HCT116 (cell line): ENCODE results near the gene TRIOBP. TPM values are rescaled to one million over a fixed set of nuclear protein-coding genes. Genes with fewer than 3 reads are reported as not detected.
"Not testable (repeated sequence)": the region's sequence is repeated elsewhere in the genome, so short reads cannot be mapped to it uniquely, and the experiment has no call there.

Source experiments
- ATAC-seq: fragments of 200-7000 bp; cut with Tn5 transposase; 2 replicates; pipeline ENCODE4 v1.9.1; 2020; ENCODE audit warnings: mild to moderate bottlenecking, moderate library complexity
- BruUV-seq: library from RNA; stranded (reverse); fragments of 400-500 nt; replicated peaks from 2 replicates; lab custom pipeline; 2021; lab: Mats Ljungman, UMichigan
- CTCF ChIA-PET: fragments of 300-600 bp; sonication (Branson Sonifier 250); formaldehyde crosslinking; loops from one replicate; lab custom pipeline; 2021; ENCODE audit warnings: antibody characterized with exemption; lab: Charles Lee
- POLR2A ChIA-PET: fragments of 300-600, 350-600 bp; sonication (Branson Sonifier 250); formaldehyde crosslinking; loops from one replicate; lab custom pipeline; 2021; ENCODE audit warnings: antibody characterized with exemption; lab: Charles Lee
- RAD21 ChIA-PET, 2 experiments: fragments of 300-600 bp; sonication (Branson Sonifier 250); formaldehyde crosslinking; loops; one replicate each; lab custom pipeline; 2023; ENCODE audit warnings: low total read pairs in 2 of 2; ENCODE audit not compliant: uncharacterized antibody in 2 of 2, unreplicated experiment in 2 of 2, low non-redundant PET in 1 of 2; lab: Charles Lee
- DNase-seq: peaks from one replicate; pipeline ENCODE4 v3.0.0-alpha.2; 2010; ENCODE audit warnings: low read depth, low spot score
- H2AFZ ChIP-seq: fragments of 200-600 bp; shearing (Covaris generic), sonication (generic); 2 replicates; pipeline ENCODE4 v1.6.1; 2017; ENCODE audit warnings: low read depth, mixed run types, mixed read lengths, antibody characterized with exemption, low read length; ENCODE audit not compliant: poor library complexity, severe bottlenecking
- H3K27ac ChIP-seq: 2 replicates; pipeline ENCODE4 v1.5.1; 2012; ENCODE audit warnings: low read depth, low read length
- H3K27me3 ChIP-seq: fragments of 200-600 bp; sonication (generic); 2 replicates; pipeline ENCODE4 v1.6.1; 2016; ENCODE audit warnings: mixed run types, low read length, mixed read lengths; ENCODE audit not compliant: insufficient read depth
- H3K36me3 ChIP-seq, 2 experiments: fragments of 200-500 bp in 1 of 2; fragments of 200-600 bp in 1 of 2; sonication (Bioruptor generic) in 1 of 2; sonication (generic) in 1 of 2; 2 replicates each; pipeline versions ENCODE4 v1.5.1 to v1.6.1; 2014 to 2016; ENCODE audit warnings: low read length in 2 of 2, inconsistent platforms in 1 of 2, mixed read lengths in 1 of 2, mixed run types in 1 of 2; ENCODE audit not compliant: insufficient read depth in 2 of 2, control insufficient read depth in 1 of 2
- H3K4me1 ChIP-seq, 2 experiments: fragments of 200-600 bp in 1 of 2; sonication (generic) in 1 of 2; 2 replicates each; pipeline versions ENCODE4 v1.5.1 to v1.6.1; 2012 to 2017; ENCODE audit warnings: low read length in 2 of 2, inconsistent platforms in 1 of 2, mild to moderate bottlenecking in 1 of 2, mixed read lengths in 1 of 2, mixed run types in 1 of 2, moderate library complexity in 1 of 2; ENCODE audit not compliant: insufficient read depth in 2 of 2, control insufficient read depth in 1 of 2
- H3K4me2 ChIP-seq: fragments of 200-600 bp; sonication (generic); 2 replicates; pipeline ENCODE4 v1.6.1; 2017; ENCODE audit warnings: mixed run types, low read length, mixed read lengths
- H3K4me3 ChIP-seq, 2 experiments: fragments of 200-600 bp in 1 of 2; sonication (generic) in 1 of 2; replicated peaks in 1 of 2; 2 replicates each; pipeline ENCODE4 v1.5.1; 2011 to 2016; ENCODE audit warnings: low read length in 2 of 2, control low read depth in 1 of 2, low read depth in 1 of 2, mild to moderate bottlenecking in 1 of 2, mixed read lengths in 1 of 2, mixed run types in 1 of 2
- H3K79me2 ChIP-seq: fragments of 200-600 bp; sonication (generic); 2 replicates; pipeline ENCODE4 v1.6.1; 2017; ENCODE audit warnings: mild to moderate bottlenecking, mixed run types, low read length, moderate library complexity, mixed read lengths; ENCODE audit not compliant: insufficient read depth
- H3K9ac ChIP-seq: fragments of 200-600 bp; sonication (generic); 2 replicates; pipeline ENCODE4 v1.6.1; 2016; ENCODE audit warnings: low read length, mixed read lengths
- H3K9me2 ChIP-seq: fragments of 200-600 bp; sonication (generic), shearing (Covaris generic); 2 replicates; pipeline ENCODE4 v1.6.1; 2017; ENCODE audit warnings: mixed run types, mild to moderate bottlenecking, moderate library complexity; ENCODE audit not compliant: insufficient read depth
- H3K9me3 ChIP-seq, 2 experiments: fragments of 200-500 bp in 1 of 2; fragments of 200-600 bp in 1 of 2; sonication (Bioruptor generic) in 1 of 2; sonication (generic) in 1 of 2; 2 replicates each; pipeline ENCODE4 v1.6.1; 2014 to 2017; ENCODE audit warnings: low read length in 2 of 2, mixed read lengths in 2 of 2, inconsistent platforms in 1 of 2, low read depth in 1 of 2, mild to moderate bottlenecking in 1 of 2, mixed run types in 1 of 2, moderate library complexity in 1 of 2; ENCODE audit not compliant: control insufficient read depth in 1 of 2, insufficient read depth in 1 of 2
- H4K20me1 ChIP-seq: fragments of 200-600 bp; sonication (generic), shearing (Covaris generic); 2 replicates; pipeline ENCODE4 v1.6.1; 2017; ENCODE audit warnings: mixed run types, mild to moderate bottlenecking, moderate library complexity; ENCODE audit not compliant: insufficient read depth
- CBX3 ChIP-seq: IDR thresholded peaks from 2 replicates; pipeline ENCODE4 v1.6.1; 2012; ENCODE audit warnings: low read depth
- CEBPB ChIP-seq: IDR thresholded peaks from 2 replicates; pipeline ENCODE4 v1.6.1; 2012; ENCODE audit warnings: low read depth
- CTCF ChIP-seq, 3 experiments: fragments of 200-600 bp in 1 of 3; sonication (generic) in 1 of 3; IDR thresholded peaks in 2 of 3; conservative IDR thresholded peaks in 1 of 3; 2 replicates each; pipeline ENCODE4 v1.5.1; 2012 to 2017; ENCODE audit warnings: low read depth in 2 of 3, low read length in 2 of 3, antibody characterized with exemption in 1 of 3, borderline replicate concordance in 1 of 3, control low read depth in 1 of 3, mild to moderate bottlenecking in 1 of 3, mixed read lengths in 1 of 3, mixed run types in 1 of 3, moderate library complexity in 1 of 3; ENCODE audit not compliant: insufficient read depth in 1 of 3
- JUND ChIP-seq: IDR thresholded peaks from 2 replicates; pipeline ENCODE4 v1.6.1; 2012
- POLR2A ChIP-seq: IDR thresholded peaks from 2 replicates; pipeline ENCODE4 v1.7.0; 2011; ENCODE audit warnings: borderline replicate concordance; ENCODE audit not compliant: insufficient read depth, insufficient read length; ENCODE audit errors: extremely low read depth
- RAD21 ChIP-seq: IDR thresholded peaks from 2 replicates; pipeline ENCODE4 v1.6.1; 2012; ENCODE audit warnings: low read depth, mild to moderate bottlenecking
- SIN3A ChIP-seq: IDR thresholded peaks from 2 replicates; pipeline ENCODE4 v1.6.1; 2012; ENCODE audit warnings: low read depth
- SP1 ChIP-seq: IDR thresholded peaks from 2 replicates; pipeline ENCODE4 v1.6.1; 2012; ENCODE audit warnings: low read depth
- SRF ChIP-seq: IDR thresholded peaks from 2 replicates; pipeline ENCODE4 v1.6.1; 2012; ENCODE audit warnings: low read depth
- ZNF274 ChIP-seq: fragments of 200-500 bp; sonication (Bioruptor generic); IDR thresholded peaks from 2 replicates; pipeline ENCODE4 v1.6.1; 2014; ENCODE audit warnings: mild to moderate bottlenecking, low read depth, low read length, inconsistent platforms
- intact Hi-C: fragments of 100-400 bp; cut with micrococcal nuclease; formaldehyde crosslinking; loops from 2 replicates; pipeline ENCODE4 v1.10.0; 2022
- total RNA-seq: library from RNA; stranded (reverse); gene quantifications from one replicate; pipeline ENCODE4 v1.2.1, GENCODE V29; 2021; ENCODE audit not compliant: unreplicated experiment

TRIOBP gene
- total RNA-seq, 1 experiment from 2014 or later, result 244 TPM

- RAD21 ChIA-PET, H3K27ac ChIP-seq, H3K9me2 ChIP-seq, H3K9me3 ChIP-seq, H4K20me1 ChIP-seq, intact Hi-C loops, H3K9ac ChIP-seq, H3K4me2 ChIP-seq, H3K27me3 ChIP-seq, BruUV-seq, H2AFZ ChIP-seq, H3K79me2 ChIP-seq, DNase-seq, ATAC-seq, H3K4me3 ChIP-seq, H3K36me3 ChIP-seq, POLR2A ChIA-PET: not testable (repeated sequence)
- CTCF ChIA-PET, result interaction anchor here (2.1 kb wide), 1 partner anchor 15 kb away, joined by 5 read pairs; no protein-coding TSS in a partner anchor
- peaks cover 11 to 21% of the 10 kb centered on the region in 2 experiments; a peak in 3 of 4 replicates for H3K4me1 ChIP-seq
Measured at GRCh38 chr22:37797259-37797658, 100.4 kb downstream of the TRIOBP start.

GRCh38 chr22:37797874-37798500 is 101.1 kb downstream of the TRIOBP start:
- Histone ChIP-seq H3K4me1 (peaks cover 8 to 22% of the 10 kb centered on the region in 2 experiments; a peak in 3 of 4 replicates), H3K27me3 (no peaks in the 10 kb centered on the region), H2AFZ (no peak overlapping the region)
- CTCF ChIA-PET, result no interaction called here
- POLR2A ChIA-PET, result no interaction called here
- RAD21 ChIA-PET, result no interaction called here
- TF ChIP-seq RAD21, result no peak
- TF ChIP-seq POLR2A, result no peak
- no peak for TF ChIP-seq JUND
- TF ChIP-seq ZNF274, result no peak
- TF ChIP-seq SP1, result no peak
- no peak for TF ChIP-seq SRF
- TF ChIP-seq CTCF (IDR thresholded peaks at IDR 0.05 in 2 of 3, conservative IDR thresholded peaks at IDR 0.05 in 1 of 3; ENCODE audit: borderline replicate concordance in 1 of 3, insufficient read depth in 1 of 3, low read depth in 2 of 3, low read length in 2 of 3), result no peak
- TF ChIP-seq CEBPB, result no peak
- TF ChIP-seq CBX3, result no peak
- TF ChIP-seq SIN3A, result no peak
- TF ChIP-seq, all 23 proteins: peak for 0
- no peaks in the 10 kb centered on the region for H3K79me2 ChIP-seq
- no peak overlapping the region for H3K9ac ChIP-seq
- no TSS peak for BruUV-seq
- H3K27ac ChIP-seq, result no peak overlapping the region
- H3K9me2 ChIP-seq, result no peaks in the 10 kb centered on the region
- H4K20me1 ChIP-seq, result no peaks in the 10 kb centered on the region
- intact Hi-C loops, result no loop called here
- ATAC-seq, result no peak
- H3K4me3 ChIP-seq, result no peak overlapping the region
- H3K9me3 ChIP-seq, result no peaks in the 10 kb centered on the region
- no peak for DNase-seq
- H3K4me2 ChIP-seq, result no peak overlapping the region
- no peaks in the 10 kb centered on the region for H3K36me3 ChIP-seq

GRCh38 chr22:37799979-37800378 is 103.1 kb downstream of the TRIOBP start:
- RAD21 ChIA-PET, H3K4me3 ChIP-seq, H3K4me2 ChIP-seq, H3K9ac ChIP-seq, DNase-seq, H3K36me3 ChIP-seq, H3K27me3 ChIP-seq, H3K9me3 ChIP-seq, H2AFZ ChIP-seq, H4K20me1 ChIP-seq, H3K79me2 ChIP-seq, intact Hi-C loops, ATAC-seq, H3K9me2 ChIP-seq, H3K27ac ChIP-seq, BruUV-seq, CTCF ChIA-PET: not testable (repeated sequence)
- POLR2A ChIA-PET, result interaction anchor here (1.2 kb wide), 1 partner anchor 17 kb away, joined by 4 read pairs; no protein-coding TSS in a partner anchor
- peaks cover 16 to 29% of the 10 kb centered on the region in 2 experiments; a peak in 3 of 4 replicates for H3K4me1 ChIP-seq
